Rectal smooth muscle tissue (tissue), 1 donor: Measurements from ENCODE around the gene RNASE7.
A peak's percentile ranks its signal among the peaks of the same experiment; 100 is the strongest.

Source experiments
- H3K27ac ChIP-seq: one replicate; pipeline ENCODE4 v1.7.0; 2013; ENCODE audit warnings: low read depth, low read length, inconsistent platforms
- H3K27me3 ChIP-seq: one replicate; pipeline ENCODE4 v1.7.0; 2013; ENCODE audit warnings: low read length; ENCODE audit not compliant: control insufficient read depth, insufficient read depth
- H3K36me3 ChIP-seq: one replicate; pipeline ENCODE4 v1.7.0; 2013; ENCODE audit warnings: low read length; ENCODE audit not compliant: control insufficient read depth, insufficient read depth
- H3K4me1 ChIP-seq: one replicate; pipeline ENCODE4 v1.7.0; 2013; ENCODE audit warnings: low read length; ENCODE audit not compliant: control insufficient read depth, insufficient read depth
- H3K4me3 ChIP-seq: one replicate; pipeline ENCODE4 v1.7.0; 2013; ENCODE audit warnings: low read length
- H3K9ac ChIP-seq: one replicate; pipeline ENCODE4 v1.7.0; 2013; ENCODE audit warnings: low read length

RNASE7 gene

GRCh38 chr14:21025371-21026273 lies 16.5 kb upstream of the RNASE7 start:
- H3K27me3 ChIP-seq: no peaks in the 10 kb centered on the region
- peaks cover 8% of the 10 kb centered on the region for H3K4me1 ChIP-seq
- peaks cover 3% of the 10 kb centered on the region for H3K36me3 ChIP-seq
- peak overlapping the region; percentile 69 for H3K9ac ChIP-seq
- peak overlapping the region; percentile 87 for H3K4me3 ChIP-seq
- peak overlapping the region; percentile 89 for H3K27ac ChIP-seq

- H3K27me3 ChIP-seq: no peaks in the 10 kb centered on the region
- H3K4me3 ChIP-seq: peak overlapping the region; percentile 44
- no peak overlapping the region for H3K9ac ChIP-seq
- no peaks in the 10 kb centered on the region for H3K36me3 ChIP-seq
- peaks cover 8% of the 10 kb centered on the region for H3K4me1 ChIP-seq
- H3K27ac ChIP-seq: peak overlapping the region; percentile 89
These were observed 15.7 kb upstream of the RNASE7 start for GRCh38 chr14:21026274-21026987.

- H3K27me3 ChIP-seq: no peaks in the 10 kb centered on the region
- no peak overlapping the region for H3K4me3 ChIP-seq
- H3K36me3 ChIP-seq: no peaks in the 10 kb centered on the region
- no peak overlapping the region for H3K9ac ChIP-seq
- H3K27ac ChIP-seq: peak overlapping the region; percentile 89
- H3K4me1 ChIP-seq: peaks cover 8% of the 10 kb centered on the region
These were observed 15.2 kb upstream of the RNASE7 start for GRCh38 chr14:21026988-21027315.

- H3K36me3 ChIP-seq: no peaks in the 10 kb centered on the region
- no peaks in the 10 kb centered on the region for H3K27me3 ChIP-seq
- peaks cover 8% of the 10 kb centered on the region for H3K4me1 ChIP-seq
- H3K9ac ChIP-seq: no peak within 1 kb of the TSS
- no peak within 1 kb of the TSS for H3K27ac ChIP-seq
- H3K4me3 ChIP-seq: no peak within 1 kb of the TSS
These were observed 12.2 kb upstream of the RNASE7 start, which contains the start of gene TPPP2 for GRCh38 chr14:21029917-21030316. Gene TPPP2 (plus strand): TSS chr14:21030217. CDS start chr14:21030582, 365 bp downstream.

- Histone ChIP-seq H3K27ac (no peak overlapping the region), H3K4me1 (peaks cover 8% of the 10 kb centered on the region), H3K36me3 (no peaks in the 10 kb centered on the region), H3K9ac (no peak overlapping the region), H3K27me3 (no peaks in the 10 kb centered on the region), H3K4me3 (no peak overlapping the region)
These were observed 11.6 kb upstream of the RNASE7 start for GRCh38 chr14:21030531-21030930.

GRCh38 chr14:21032326-21033132 lies 9.6 kb upstream of the RNASE7 start:
- H3K4me1 ChIP-seq: no peaks in the 10 kb centered on the region
- no peaks in the 10 kb centered on the region for H3K36me3 ChIP-seq
- H3K27ac ChIP-seq: no peak overlapping the region
- H3K27me3 ChIP-seq: no peaks in the 10 kb centered on the region
- H3K4me3 ChIP-seq: no peak overlapping the region
- H3K9ac ChIP-seq: no peak overlapping the region

- Histone ChIP-seq H3K4me3 (no peak overlapping the region), H3K4me1 (no peaks in the 10 kb centered on the region), H3K36me3 (no peaks in the 10 kb centered on the region), H3K9ac (no peak overlapping the region), H3K27ac (no peak overlapping the region), H3K27me3 (no peaks in the 10 kb centered on the region)
These were observed 8.9 kb upstream of the RNASE7 start for GRCh38 chr14:21033133-21033698.

- H3K27ac ChIP-seq: no peak within 1 kb of the TSS
- peaks cover 12% of the 10 kb centered on the region for H3K4me1 ChIP-seq
- no peaks in the 10 kb centered on the region for H3K36me3 ChIP-seq
- H3K4me3 ChIP-seq: no peak within 1 kb of the TSS
- H3K9ac ChIP-seq: no peak within 1 kb of the TSS
- no peaks in the 10 kb centered on the region for H3K27me3 ChIP-seq
These were observed 7.5 kb upstream of the RNASE7 start, which contains the start of gene RNASE13 for GRCh38 chr14:21034707-21035106. Gene RNASE13 (minus strand): TSS chr14:21034807. CDS start chr14:21034288, 519 bp downstream.

- no peaks in the 10 kb centered on the region for H3K36me3 ChIP-seq
- H3K27me3 ChIP-seq: no peaks in the 10 kb centered on the region
- H3K4me1 ChIP-seq: peaks cover 16% of the 10 kb centered on the region
- H3K4me3 ChIP-seq: no peak overlapping the region
- H3K9ac ChIP-seq: no peak overlapping the region
- H3K27ac ChIP-seq: no peak overlapping the region
These were observed 5.4 kb upstream of the RNASE7 start for GRCh38 chr14:21036751-21037150.

GRCh38 chr14:21037156-21037555 lies 5.0 kb upstream of the RNASE7 start:
- Histone ChIP-seq H3K4me3 (no peak overlapping the region), H3K4me1 (peaks cover 16% of the 10 kb centered on the region), H3K27ac (no peak overlapping the region), H3K27me3 (no peaks in the 10 kb centered on the region), H3K9ac (no peak overlapping the region), H3K36me3 (no peaks in the 10 kb centered on the region)

GRCh38 chr14:21038441-21039422 lies 3.4 kb upstream of the RNASE7 start:
- peak overlapping the region; percentile 32 for H3K4me3 ChIP-seq
- H3K27me3 ChIP-seq: no peaks in the 10 kb centered on the region
- H3K9ac ChIP-seq: peak overlapping the region; percentile 27
- peak overlapping the region; percentile 85 for H3K27ac ChIP-seq
- no peaks in the 10 kb centered on the region for H3K36me3 ChIP-seq
- peaks cover 16% of the 10 kb centered on the region for H3K4me1 ChIP-seq
